ENCODE data around the gene ACAD11. TPM values are rescaled to one million over a fixed set of nuclear protein-coding genes. Genes with fewer than 3 reads are reported as not detected.

ACAD11 gene
- total RNA-seq, 6 donors from 2014 or later: 15.8 to 50.3 (median 19.5) TPM

DNA sequence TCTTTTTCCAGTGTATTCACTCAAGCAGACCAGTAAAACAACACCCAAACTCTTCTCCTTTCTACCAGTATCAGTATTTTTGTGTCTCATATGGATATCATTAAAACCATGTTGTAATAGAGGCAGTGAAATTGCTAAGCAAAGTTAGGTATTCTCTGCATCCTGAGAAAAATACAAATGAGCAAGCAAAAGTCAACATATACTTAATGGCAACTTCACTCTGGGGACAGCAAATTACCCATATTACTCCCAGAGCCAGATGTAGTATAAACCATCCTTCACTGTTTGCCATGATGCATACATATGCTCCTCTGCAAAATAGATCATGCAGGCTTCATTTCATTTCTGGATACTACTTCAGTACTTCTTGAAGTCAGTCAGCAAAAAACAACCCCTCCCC is 22.6 kb upstream of the ACAD11 start:
- H3K9me3 ChIP-seq: no peaks in the 10 kb centered on the region
- no peak overlapping the region for H3K4me3 ChIP-seq
- ATAC-seq (ENCODE audit: low FRiP score in 2 of 2) (no peak), DNase-seq (no peak)
- peaks cover 11 to 97% (median 39%) of the 10 kb centered on the region in 4 donors for H3K36me3 ChIP-seq
- H3K27me3 ChIP-seq: no peaks in the 10 kb centered on the region
- TF ChIP-seq POLR2A (IDR thresholded peaks at IDR 0.05) (no peak), CTCF (IDR thresholded peaks at IDR 0.05) (no peak), EP300 (IDR thresholded peaks at IDR 0.05) (no peak), POLR2AphosphoS5 (IDR thresholded peaks at IDR 0.05) (no peak)
- no peak overlapping the region for H3K27ac ChIP-seq
- H3K4me1 ChIP-seq: no peaks in the 10 kb centered on the region

GRCh38 chr3:132681421-132681820 is 21.8 kb upstream of the ACAD11 start:
- DNase-seq (no peak), ATAC-seq (ENCODE audit: low FRiP score in 2 of 2) (no peak)
- Histone ChIP-seq H3K4me3 (no peak overlapping the region), H3K36me3 (peaks cover 7 to 97% (median 39%) of the 10 kb centered on the region in 4 donors), H3K27me3 (no peaks in the 10 kb centered on the region), H3K27ac (no peak overlapping the region), H3K9me3 (no peaks in the 10 kb centered on the region), H3K4me1 (no peaks in the 10 kb centered on the region)
- TF ChIP-seq EP300 (IDR thresholded peaks at IDR 0.05) (no peak), CTCF (IDR thresholded peaks at IDR 0.05) (no peak), POLR2AphosphoS5 (IDR thresholded peaks at IDR 0.05) (no peak)
- WGBS, 2 donors: 94 to 97% methylated on average over 3 of the region's 3 CpGs

DNA sequence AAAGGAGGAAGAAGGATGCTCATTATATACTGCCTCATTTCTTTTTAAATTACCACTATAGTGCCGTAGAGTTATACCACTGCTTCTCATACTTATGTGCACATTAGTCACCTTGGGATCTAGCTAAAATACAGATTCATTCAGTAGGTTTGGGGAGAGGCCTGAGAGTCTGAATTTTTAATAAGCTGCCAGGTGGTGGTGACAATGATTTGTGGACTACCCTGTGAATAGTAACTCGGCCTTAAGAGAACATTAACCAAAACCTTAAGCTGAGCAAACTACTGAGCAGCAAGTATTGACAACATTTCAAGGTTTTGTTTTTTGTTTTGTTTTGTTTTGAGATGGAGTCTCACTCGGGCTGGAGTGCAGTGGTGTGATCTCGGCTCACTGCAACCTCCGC is 20.3 kb upstream of the ACAD11 start:
- no peaks in the 10 kb centered on the region for H3K27me3 ChIP-seq
- DNase-seq: no peak
- WGBS, 2 donors: 89 to 93% methylated on average over 5 of the region's 5 CpGs
- peaks cover 15 to 97% (median 44%) of the 10 kb centered on the region in 4 donors for H3K36me3 ChIP-seq
- no peak overlapping the region for H3K27ac ChIP-seq
- no peak for ATAC-seq (ENCODE audit: low FRiP score in 2 of 2)
- no peak overlapping the region for H3K4me3 ChIP-seq
- no peaks in the 10 kb centered on the region for H3K4me1 ChIP-seq
- TF ChIP-seq EP300 (IDR thresholded peaks at IDR 0.05) (no peak), POLR2AphosphoS5 (IDR thresholded peaks at IDR 0.05) (no peak)
- no peaks in the 10 kb centered on the region for H3K9me3 ChIP-seq

GRCh38 chr3:132675408-132675807 is 15.8 kb upstream of the ACAD11 start:
- H3K9me3 ChIP-seq: no peaks in the 10 kb centered on the region
- H3K4me1 ChIP-seq: no peaks in the 10 kb centered on the region
- no peaks in the 10 kb centered on the region for H3K27me3 ChIP-seq
- ATAC-seq (ENCODE audit: low FRiP score in 2 of 2) (no peak), DNase-seq (no peak)
- no peak overlapping the region for H3K4me3 ChIP-seq
- TF ChIP-seq EP300 (IDR thresholded peaks at IDR 0.05): no peak
- no peak for TF ChIP-seq POLR2A (IDR thresholded peaks at IDR 0.05)
- no peak for TF ChIP-seq POLR2AphosphoS5 (IDR thresholded peaks at IDR 0.05)
- no peak for TF ChIP-seq CTCF (IDR thresholded peaks at IDR 0.05)
- peaks cover 13 to 96% (median 34%) of the 10 kb centered on the region in 4 donors for H3K36me3 ChIP-seq
- H3K27ac ChIP-seq: no peak overlapping the region

GRCh38 chr3:132669256-132669777 is 9.7 kb upstream of the ACAD11 start:
- ATAC-seq (ENCODE audit: low FRiP score in 2 of 2) (no peak), DNase-seq (no peak)
- WGBS, 2 donors: 98 to 99% methylated on average over 5 of the region's 5 CpGs
- no peaks in the 10 kb centered on the region for H3K27me3 ChIP-seq
- peak overlapping the region in 1 of 4 donors; percentile 12 for H3K27ac ChIP-seq
- H3K36me3 ChIP-seq: peaks cover 3 to 48% (median 10%) of the 10 kb centered on the region in 4 donors
- peaks cover 0 to 15% (median 4%) of the 10 kb centered on the region in 4 donors for H3K4me1 ChIP-seq
- H3K4me3 ChIP-seq: no peak overlapping the region
- H3K9me3 ChIP-seq: no peaks in the 10 kb centered on the region
- TF ChIP-seq POLR2AphosphoS5 (IDR thresholded peaks at IDR 0.05) (no peak), EP300 (IDR thresholded peaks at IDR 0.05) (no peak), POLR2A (IDR thresholded peaks at IDR 0.05) (no peak), CTCF (IDR thresholded peaks at IDR 0.05) (no peak)

Measured in upper lobe of left lung (tissue), 6 donors.